GM18951 (cell line): ENCODE measurements around the gene IQCC.
A peak's percentile ranks its signal among the peaks of the same experiment; 100 is the strongest.
"Not testable (repeated sequence)": the region's sequence is repeated elsewhere in the genome, so short reads cannot be mapped to it uniquely, and the experiment has no call there.

Experiments used
- POLR2A ChIP-seq: IDR thresholded peaks from 4 replicates; pipeline ENCODE4 v1.6.1; 2011; ENCODE audit warnings: mild to moderate bottlenecking; ENCODE audit not compliant: insufficient read length, insufficient read depth; ENCODE audit errors: extremely low read depth
- in situ Hi-C: fragments of 300-500 bp; cut with MboI; formaldehyde crosslinking; loops from one replicate; pipeline ENCODE4 v1.12.0; 2022; ENCODE audit warnings: low sequenced_read_pairs, mixed read lengths, inconsistent platforms; ENCODE audit not compliant: unreplicated experiment

Gene IQCC

DNA sequence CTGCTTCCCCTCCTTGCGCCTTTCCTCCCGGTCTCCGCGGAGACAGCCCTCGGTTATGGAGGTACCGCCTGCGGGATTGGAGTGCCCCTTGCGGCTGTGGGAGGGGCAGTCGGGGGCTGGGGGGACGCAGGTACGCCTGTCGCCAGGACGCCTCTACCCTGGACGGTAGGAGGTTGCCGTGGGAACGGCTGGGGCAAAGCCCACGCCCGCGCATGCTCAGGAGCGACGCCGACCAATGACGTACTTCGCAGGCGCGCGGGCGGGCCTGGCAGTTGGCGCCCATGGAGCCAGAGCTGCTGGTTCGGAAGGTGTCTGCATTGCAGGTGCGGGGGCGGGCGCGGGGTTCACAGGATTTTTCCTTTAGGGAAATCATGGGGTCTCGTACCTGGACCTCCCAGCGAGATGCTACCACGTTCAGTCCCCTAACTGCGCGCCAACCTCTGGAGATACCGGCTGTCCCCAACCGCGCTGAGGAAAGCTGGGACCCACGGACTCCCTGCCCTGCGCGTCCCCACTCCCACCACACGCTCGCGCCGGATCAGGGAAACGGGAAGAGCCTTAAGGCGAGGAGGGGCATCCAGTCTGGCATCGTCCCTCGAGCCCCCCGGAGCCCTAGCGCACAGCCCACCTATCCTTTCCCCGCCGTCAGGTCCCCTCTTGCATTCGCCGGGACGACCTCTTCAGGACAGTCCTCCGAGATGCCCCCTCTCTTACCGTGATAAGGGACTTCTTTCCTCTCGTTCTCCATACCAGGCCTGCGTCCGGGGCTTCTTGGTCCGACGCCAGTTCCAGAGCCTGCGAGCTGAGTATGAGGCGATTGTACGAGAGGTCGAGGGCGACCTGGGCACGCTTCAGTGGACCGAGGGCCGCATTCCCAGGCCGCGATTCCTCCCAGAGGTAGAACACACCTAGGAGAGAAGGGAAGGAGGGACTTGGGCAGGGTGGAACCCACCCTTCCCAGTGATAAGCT is at the start of gene IQCC:
IQCC (plus strand) TSS at position 271 of the 970 bp plus-strand sequence; CDS start at position 282, 11 bp downstream.
- in situ Hi-C loops, result no loop called here
- TF ChIP-seq POLR2A, result peak; percentile 85

DNA sequence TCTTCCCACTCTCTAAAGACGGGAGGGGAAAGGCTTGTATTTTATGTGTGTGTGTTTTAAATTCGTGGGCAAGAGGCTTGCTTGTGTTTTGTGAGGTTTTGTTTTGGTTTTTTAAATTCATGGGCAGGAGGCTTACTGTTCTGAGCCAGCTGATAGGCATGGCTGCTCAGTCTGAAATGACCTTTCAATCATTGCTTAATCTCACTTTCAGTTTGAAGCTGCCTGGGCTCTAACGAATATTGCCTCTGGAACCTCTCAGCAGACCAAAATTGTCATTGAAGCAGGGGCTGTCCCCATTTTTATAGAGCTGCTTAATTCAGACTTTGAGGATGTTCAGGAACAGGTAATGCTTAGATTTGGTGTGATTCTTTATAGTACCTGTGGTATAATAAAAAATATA is 46.3 kb upstream of the IQCC start:
- in situ Hi-C loops, result no loop called here
- no peak for TF ChIP-seq POLR2A

DNA sequence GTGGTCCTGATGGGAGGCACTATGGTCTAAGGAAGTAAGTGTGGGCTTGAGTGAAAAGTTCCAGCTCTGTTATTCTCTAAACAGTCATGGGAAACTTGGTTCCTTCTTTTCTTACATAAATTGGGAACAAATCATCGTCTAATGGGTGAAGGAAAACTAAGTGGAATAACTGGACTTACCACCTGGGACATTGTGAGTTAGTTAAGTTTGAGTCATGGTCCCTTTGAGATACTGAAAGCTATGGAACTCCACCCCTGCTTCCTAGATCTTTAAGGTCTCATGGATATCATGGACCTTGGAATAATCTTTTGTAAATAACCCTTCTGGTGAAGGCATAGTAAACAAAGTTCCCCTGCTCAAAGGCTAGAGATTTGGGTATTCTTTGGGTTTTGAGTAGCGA is 42.1 kb upstream of the IQCC start:
- in situ Hi-C loops, result no loop called here
- TF ChIP-seq POLR2A, result no peak

DNA sequence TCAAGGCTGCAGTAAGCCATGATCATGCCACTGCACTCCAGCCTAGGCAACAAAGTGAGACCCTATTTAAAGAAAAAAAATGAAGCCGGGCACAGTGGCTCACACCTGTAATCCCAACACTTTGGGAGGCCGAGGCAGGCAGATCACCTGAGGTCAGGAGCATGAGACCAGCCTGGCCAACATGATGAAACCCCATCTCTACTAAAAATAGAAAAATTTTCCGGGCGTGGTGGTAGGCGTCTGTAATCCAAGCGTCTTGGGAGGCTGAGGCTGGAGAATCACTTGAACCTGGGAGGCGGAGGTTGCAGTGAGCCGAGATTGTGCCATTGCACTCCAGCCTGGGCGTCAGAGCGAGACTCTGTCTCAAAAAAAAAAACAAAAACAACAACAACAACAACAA is 39.8 kb upstream of the IQCC start:
- in situ Hi-C loops, result not testable (repeated sequence)

DNA sequence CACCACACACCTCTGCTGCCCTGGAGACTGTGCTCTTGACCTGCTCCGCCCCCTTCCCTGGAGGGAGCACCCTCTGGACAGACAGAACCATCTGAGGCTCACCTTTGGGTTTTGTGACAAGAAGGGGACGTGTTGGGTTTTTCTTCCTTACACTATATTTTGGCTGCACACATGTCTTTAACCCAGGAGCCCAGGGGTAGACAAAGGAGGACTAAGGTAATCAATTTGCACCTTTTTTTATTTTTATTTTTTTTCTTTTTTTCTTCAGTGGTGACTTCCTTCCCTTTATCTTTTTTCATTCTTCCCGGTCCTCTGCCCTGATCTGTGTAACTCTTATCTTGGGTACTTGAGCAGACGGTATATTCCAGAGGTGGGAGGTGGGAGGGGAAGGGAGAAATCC is 34.5 kb upstream of the IQCC start:
- no peak for TF ChIP-seq POLR2A
- in situ Hi-C loops, result no loop called here

DNA sequence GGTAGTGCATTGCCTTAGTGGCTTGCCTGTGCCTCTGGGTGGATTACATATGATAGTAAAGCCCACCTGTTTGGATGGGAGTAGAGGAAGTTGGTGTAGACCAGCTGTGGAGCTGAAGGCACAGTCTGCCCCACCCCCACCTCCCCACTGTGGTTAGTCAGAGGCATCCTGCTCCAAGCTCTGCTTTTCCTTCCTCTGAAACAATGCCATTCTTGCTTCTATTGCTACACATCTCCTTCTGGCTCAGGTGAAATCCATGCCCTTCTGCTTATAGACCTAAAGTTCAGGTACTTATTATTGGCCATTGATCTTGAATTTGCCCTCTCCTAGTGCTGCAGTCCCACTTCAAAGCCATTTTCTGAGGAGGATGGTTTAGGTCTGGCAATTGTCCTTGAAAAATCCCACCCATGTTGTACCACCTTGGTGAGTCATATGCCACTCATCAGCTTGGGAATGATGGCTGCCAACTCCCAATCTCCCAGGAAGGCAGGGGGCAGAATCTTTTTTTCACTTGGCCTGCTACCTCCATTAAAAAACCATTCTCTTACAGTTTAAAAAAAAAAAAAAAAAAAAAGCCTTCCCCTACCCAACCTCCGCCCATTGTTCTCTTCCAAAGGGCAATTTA is 32.7 kb upstream of the IQCC start:
- no peak for TF ChIP-seq POLR2A
- in situ Hi-C loops, result no loop called here

DNA sequence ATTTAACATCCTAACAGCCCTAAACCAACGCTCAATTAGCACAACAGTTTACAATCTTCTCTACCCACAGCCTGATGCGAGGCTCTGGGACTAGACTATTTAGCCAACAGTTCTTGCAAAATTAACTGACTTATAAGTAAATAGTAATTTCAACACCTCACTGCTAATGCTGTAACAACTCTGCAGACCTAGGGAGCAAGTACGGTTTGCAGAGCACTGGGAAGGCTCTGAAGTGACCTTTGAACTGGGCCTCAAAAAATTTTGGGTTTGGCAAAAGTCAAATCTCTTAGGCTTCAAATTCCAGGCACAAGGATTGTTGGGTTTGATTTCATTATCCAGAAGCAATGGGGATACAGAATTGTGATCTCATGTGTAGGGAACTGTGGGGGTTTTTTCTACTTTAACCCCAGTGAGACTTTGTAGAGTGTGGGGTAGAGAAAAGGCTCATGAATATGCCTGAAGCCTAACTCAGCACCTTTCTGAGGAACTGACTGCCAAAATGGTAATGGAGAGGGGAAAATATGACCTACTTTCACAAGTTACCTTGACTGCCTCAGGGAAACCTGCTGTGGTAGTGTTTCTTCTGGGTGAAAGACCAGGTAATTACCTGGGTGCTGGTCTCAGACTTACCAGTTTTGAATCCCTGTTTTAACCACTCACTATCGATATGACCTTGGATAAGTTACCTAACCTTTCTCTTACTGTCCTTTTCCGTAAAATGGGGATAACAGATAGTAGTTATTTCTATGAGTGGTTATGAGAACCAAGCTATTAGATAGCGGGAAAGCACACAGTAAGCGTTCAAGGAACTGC is 26.9 kb upstream of the IQCC start:
- in situ Hi-C loops, result no loop called here
- no peak for TF ChIP-seq POLR2A

DNA sequence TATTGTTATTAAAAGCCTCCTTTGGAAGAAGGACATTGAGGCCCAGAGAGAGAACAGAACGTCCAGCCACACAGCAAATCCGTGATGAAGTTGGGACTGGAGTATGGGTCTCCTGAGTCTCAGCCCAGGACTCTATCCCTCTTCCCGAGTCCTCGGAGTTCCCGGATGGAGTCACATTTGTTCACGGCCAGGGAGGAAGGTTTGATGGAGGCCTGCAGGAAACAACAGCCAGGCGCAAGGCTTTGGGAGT is 26.4 kb upstream of the IQCC start:
- TF ChIP-seq POLR2A, result no peak
- in situ Hi-C loops, result no loop called here

DNA sequence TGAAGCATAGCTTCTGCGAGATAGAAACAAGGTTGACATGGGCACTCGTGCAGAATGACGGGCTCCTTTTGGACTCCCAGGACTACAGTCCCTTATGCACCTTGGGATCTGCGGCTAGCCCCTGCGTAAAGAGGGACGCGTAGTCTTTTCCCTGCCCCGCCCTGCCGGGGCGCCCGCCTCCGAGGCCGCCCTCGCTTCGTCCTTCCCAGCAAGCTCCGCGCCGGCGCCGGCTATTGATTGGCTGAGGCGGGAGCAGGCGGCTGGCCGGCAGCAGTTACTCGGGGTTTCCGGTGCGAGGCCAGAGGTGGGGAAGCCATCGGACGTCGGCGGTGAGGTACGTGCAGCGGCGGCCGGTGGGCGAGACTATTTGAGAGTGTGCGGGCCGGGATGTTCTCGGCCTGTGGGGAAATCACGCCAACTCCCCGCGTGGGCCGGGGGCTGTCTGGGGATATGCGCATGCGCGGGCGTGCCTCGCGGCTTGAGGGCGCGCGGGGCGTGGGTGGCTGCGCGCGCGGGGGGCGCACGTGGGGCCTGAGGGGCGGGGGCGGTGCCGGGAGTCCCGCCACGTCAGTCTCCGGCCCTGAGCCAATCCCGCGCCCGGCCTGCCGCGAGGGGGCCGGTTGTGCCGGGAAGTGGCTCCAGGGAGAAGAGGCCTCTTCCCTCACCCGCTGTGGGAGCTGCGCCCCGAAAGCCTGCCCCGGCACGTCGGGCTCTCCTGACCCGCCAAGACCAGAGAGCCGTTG is 25.9 kb upstream of the IQCC start, which contains the start of gene TXLNA:
TXLNA (plus strand) TSS at position 233 of the 743 bp plus-strand sequence. CDS start 671 bp downstream, outside the sequence.
- TF ChIP-seq POLR2A, result peak; percentile 94
- in situ Hi-C loops, result no loop called here

DNA sequence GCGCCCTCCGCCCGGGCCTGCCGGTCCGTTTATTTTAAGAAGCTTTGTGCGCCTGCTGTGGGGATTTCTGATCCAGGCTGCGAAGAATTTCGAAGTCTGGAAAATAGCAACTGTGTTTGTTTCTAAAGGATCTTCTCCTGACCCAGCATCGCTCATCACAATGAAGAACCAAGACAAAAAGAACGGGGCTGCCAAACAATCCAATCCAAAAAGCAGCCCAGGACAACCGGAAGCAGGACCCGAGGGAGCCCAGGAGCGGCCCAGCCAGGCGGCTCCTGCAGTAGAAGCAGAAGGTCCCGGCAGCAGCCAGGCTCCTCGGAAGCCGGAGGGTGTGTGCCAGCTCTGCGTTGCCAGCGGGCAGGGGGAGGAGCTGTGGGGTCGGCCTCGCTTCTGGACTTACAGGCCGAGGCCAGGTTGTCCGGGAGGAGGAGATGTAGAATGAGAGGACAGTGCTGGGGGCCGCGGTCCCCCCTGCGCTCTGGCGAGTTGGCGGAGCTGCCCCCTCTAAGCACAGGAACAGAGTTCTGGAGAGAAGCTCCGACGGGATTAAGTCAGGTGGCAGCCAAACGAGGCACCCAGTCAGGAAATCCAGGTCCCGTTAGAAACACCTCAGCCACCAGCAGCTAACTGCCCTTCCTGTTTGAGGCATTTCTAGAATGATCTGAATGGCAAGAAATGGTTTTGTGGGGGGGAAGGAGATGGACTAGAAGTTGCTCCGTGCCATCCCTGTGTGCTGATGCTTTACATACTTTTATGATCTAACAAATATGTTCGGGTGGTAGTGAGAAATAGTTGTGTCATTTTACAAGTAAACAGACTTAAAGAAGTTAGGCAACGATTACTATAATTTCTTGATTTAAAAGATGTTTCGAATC is 25.0 kb upstream of the IQCC start:
- TF ChIP-seq POLR2A, result no peak
- in situ Hi-C loops, result no loop called here

DNA sequence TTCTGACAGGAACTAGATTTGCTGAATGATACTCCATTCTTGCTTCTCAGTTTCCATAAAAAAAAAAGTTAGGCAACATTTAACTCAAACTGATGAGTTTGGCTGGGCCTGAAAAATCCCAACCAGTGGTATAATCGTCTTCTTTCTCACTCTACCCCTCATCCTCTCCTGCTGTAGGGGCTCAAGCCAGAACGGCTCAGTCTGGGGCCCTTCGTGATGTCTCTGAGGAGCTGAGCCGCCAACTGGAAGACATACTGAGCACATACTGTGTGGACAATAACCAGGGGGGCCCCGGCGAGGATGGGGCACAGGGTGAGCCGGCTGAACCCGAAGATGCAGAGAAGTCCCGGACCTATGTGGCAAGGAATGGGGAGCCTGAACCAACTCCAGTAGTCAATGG is 24.4 kb upstream of the IQCC start:
- in situ Hi-C loops, result no loop called here
- TF ChIP-seq POLR2A, result no peak

DNA sequence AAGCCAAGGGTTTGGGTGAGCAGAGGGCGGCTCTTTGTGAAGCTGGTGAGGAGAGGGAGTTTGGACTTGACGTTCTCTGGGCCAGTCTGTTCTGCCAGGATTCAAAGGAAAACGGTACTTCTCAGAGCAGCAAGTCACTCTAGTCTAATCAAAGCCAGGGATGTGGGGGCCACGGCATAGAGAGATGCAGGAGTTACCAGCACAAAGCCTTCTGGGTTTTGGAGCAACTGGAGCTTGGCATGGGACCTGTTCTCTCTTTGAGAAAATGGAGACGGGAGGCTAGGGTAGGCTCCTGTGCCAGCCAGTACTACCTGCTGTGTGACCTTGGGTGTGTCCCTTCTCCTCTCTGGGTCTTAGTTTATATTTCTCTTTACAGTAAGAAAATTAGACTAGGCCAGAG is 23.9 kb upstream of the IQCC start:
- in situ Hi-C loops, result no loop called here
- no peak for TF ChIP-seq POLR2A

DNA sequence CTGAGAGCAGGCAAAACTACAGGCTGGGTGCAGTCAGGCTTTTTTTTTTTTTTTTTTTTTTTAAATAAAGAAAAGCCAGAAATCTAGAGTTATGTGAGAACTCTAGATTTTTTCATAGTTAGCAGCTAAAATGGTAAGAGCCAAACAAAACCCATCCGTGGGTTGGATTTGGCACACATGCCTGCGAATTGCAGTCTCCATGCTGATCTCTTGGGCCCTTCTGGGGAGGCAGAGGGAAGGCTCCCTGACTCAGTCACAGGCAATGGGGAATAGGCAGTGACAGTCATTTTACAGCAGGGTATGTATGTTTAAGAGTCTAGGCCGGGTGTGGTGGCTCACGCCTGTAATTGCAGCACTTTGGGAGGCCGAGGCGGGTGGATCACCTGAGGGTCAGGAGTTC is 23.4 kb upstream of the IQCC start:
- no peak for TF ChIP-seq POLR2A
- in situ Hi-C loops, result no loop called here
